NOMO-1 treated with dmso at 0.1 percent for 144 hours (cell line): Measurements from ENCODE around the gene COASY.

Source experiments
- DNase-seq: peaks from one replicate; lab custom pipeline; 2025; ENCODE audit not compliant: unreplicated experiment; lab: John Stamatoyannopoulos, UW

Gene COASY

DNA sequence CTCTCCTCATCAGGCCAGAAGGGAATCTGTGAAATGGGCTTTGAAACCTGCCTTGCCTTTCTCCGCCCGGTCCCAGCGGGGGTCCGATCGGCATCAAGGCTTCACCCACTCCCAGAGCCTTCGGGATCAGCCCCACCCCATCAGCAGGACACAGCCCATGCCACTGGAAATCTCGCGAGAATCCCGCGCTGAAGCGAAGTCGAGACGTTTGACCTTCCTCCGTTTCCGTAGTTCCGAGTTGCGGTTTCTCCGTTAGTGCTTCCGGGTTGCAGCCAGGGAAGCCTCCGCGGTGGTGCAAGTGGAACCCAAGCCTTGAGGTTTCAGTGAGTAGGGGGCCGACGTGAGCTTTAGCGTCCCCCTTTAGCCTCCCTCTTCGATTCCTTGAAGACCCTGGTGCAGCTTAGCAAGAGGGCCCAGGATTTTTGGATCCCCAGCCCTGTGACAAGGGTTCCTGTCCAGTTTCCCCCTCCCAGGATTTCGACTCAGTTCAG, at the start of gene COASY:
COASY (plus strand) TSS at position 252 of the 491 bp plus-strand sequence. CDS start 475 bp downstream, outside the sequence.
- peak; percentile 92 for DNase-seq

- no peak for DNase-seq
Observed at GRCh38 chr17:42512246-42512645, 49.7 kb upstream of the COASY start.

DNA sequence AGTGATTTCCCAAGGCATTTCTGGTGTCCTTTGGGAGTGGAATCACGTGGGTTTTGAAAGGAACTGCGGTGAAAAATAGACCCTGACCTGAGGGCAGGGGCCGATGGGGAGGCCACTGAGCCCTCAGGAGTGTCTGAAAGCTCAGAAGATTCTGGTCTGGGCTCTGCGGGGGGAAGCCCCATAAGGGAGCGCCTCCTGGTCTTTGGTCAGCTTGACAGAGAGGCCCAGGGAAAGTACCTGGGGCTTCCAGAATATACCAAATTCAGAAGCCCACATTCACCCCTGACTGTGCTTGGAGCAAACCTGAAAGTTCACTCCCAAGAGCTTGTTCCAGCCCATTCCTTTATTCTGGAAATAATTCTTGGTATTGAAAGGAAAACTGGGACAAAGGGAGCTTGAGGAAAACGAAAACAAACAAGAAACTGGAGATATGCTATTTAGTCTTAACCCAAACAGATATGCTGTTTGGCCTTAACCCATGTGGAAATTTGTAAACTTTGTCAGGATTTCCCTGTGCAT, 49.2 kb upstream of the COASY start:
- DNase-seq = no peak

GRCh38 chr17:42513686-42514085, 48.3 kb upstream of the COASY start:
- no peak for DNase-seq

DNA sequence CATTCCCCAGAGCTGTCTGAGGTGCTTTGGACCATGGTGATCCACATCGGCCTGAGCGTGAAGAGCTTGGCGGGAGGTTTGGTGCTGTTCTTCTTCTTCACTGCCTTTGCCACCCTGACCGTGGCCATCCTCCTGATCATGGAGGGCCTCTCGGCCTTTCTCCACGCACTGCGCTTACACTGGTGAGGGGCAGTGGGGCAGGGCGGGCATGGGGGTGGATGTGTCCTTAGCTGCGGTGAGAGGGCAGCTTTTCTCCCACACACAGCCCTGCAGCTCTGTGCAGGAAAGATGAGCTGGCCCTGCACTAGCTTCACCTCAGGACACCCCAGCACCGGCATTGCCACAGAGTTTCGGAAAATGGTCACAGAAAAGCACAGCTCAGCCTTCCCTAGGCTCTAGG, 47.7 kb upstream of the COASY start:
- DNase-seq = no peak

GRCh38 chr17:42514867-42515266, 47.1 kb upstream of the COASY start:
- DNase-seq = no peak

- peak; percentile 45 for DNase-seq
Observed at GRCh38 chr17:42517516-42517915, 44.4 kb upstream of the COASY start.

GRCh38 chr17:42518046-42518754, 43.7 kb upstream of the COASY start:
- peak; percentile 30 for DNase-seq

DNA sequence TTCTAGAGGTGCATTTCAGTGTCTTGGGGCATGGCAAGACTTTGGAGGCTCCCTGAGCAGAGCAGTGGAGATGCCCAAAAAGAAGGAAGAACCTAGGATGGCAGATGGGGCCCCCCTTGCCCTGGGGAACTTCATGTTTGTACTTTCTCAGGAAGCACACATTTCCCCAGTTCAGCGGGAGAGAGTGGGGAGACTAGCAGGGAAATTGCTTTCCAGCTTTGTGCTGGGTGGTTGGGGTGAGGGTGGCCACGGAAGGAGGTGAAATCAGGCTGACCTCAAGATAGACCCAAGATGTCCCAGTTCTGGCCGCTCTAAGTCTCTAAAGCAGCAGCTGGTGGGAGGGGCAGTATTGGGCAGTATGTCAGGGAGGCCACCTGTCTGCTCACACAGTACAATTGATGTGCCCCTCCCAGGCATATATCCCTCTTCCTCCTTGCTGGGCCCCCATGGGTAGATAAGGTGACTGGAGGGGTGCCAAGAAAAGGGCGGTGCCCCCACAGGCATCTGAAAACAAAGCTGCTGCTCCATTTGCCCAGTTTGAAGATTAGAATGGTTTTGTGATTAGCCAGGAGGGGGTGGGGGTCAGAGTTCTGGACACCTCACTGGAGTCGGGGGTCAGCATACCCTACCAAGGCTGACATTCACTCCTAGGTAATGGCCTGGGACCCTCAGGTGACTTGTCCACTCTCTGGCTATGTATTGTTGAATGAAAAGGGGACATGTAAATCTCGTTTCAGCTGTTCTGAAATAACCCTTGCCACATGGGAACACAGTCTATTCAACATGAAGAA, 43.0 kb upstream of the COASY start:
- no peak for DNase-seq

DNA sequence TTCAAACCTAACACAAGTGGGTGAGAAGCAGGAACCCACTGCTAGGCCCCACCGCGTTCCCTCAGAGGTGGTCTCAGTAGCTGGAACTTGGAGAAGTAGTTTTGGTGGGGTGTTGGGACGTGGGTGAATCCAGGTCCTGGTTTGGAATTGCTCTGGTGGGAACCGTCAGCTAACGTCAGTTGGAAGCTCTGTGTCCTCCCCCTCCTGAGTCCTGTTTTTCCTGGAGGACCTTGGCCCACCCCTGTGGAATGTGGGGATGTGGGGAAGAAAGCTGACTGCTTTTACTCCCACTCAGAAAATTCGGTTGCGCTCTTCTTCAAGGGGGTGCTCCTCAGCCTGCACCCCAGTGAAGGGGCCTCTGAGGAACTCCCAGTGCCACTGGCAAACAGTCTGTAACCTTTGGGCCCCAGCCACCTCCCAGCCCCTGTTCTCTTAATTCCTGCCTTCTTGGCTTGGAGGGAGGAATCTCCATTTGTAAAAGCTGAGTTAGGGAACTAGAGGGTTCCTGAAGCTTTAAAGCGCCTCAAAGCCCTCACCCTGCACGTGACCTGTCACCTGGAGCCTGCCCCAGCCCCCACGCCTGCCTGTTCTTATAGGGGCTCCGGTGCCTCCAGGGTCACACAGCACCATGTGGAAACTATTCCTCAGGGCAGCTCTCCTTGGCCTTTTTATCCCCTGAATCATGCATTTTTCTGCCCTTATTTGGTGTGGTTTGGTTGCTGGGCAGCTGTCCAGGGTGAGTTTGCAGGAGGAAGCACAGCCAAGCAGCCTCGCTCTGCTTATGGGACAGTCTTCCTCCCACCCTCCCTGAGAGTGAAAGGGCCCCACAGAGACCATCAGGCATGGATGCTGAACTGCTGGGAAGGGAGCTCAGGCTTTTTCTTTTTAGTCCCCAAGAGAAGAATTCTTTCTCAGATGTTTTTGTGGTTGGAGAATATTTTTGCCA, 42.1 kb upstream of the COASY start:
- DNase-seq = no peak

DNA sequence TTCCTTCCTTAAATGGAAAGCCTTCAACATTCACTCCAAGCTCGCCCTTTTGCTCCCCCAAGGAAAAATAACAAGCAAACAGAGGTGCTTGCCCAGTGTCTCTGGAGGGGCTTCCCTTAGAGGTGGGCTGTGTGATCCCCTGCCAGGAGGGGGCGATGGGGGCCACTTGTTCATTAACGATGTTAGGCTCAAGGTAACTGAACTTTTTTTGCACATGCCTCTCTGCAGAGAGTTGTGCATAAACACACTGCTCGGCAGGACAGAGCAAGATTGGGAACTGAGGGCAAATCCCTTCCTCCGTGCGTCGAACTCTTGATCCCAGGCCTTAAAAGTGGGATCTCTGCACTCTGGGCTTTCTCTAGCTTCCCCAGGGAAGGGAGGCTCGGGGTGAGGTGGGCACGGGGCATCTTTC, 41.4 kb upstream of the COASY start:
- no peak for DNase-seq

- no peak for DNase-seq
Observed at GRCh38 chr17:42521036-42521435, 40.9 kb upstream of the COASY start.

- DNase-seq = no peak
Observed at GRCh38 chr17:42521666-42522262, 40.2 kb upstream of the COASY start.

DNA sequence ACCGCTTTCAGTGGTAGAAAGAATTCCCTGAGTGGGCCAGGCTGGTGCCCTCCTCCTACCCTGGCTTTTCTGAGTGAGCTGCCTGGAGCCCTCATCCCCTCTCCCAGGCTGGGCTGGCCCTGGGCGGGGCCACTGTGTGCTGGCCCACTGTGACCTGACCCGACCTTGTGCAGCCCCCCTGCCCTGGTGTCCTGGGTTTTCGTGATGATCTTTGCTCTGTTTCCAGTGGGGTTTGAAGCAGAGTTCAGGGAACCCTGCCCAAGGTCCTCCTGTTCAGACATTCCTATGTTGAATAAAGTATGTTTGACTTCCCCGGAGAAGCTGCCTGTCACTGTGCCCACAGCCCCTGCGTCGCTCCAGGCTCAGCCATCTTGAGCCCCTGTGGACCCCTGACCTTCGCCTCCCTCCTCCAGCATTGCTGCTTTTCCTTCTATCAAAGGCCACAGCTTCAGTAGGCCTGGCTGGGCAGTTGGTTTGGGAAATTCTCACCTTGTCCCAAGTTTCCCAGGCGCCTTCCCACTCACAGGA, 39.6 kb upstream of the COASY start:
- DNase-seq = no peak

DNA sequence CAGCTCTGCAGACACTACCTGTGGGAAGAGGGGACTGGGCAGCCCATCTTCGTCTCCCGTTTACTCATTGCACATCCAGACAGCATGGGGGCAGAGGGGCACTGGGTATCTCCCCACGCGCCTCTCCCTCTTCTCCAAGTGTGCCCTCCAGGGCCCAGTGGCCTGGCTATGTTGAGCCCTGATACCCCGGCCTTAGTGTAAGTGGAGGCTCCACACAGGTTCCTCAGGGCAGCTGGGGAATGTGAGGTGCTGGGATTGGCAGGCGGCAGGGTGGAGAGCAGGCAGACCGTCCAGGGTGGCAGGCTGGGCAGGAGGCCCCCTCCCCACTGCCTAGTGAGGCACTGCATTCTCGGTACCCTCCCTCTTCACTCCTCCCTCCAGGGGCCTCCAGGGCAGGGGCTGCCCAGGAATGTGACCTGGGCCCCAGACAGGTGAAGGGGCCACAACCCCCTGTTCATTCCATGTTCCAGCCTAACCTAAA, 39.1 kb upstream of the COASY start:
- no peak for DNase-seq

DNA sequence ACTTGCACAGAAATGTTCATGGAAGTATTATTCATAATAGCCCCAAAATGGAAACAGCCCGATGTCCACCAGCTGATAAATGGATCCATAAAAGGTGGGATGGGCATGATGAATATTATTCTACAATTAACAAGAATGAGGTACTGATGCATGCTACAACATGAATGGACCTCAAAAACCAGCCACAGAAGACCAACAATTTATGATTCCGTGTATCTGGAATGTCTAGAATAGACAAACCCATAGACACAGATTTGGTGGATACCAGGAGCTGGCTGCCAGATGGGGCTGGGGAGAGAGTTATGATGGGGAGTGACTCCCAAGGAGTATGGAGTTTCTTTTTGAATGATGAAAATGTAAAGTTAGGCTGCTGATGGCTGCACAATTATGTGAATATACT, 36.7 kb upstream of the COASY start:
- no peak for DNase-seq

- DNase-seq = no peak
Observed at GRCh38 chr17:42526031-42526444, 35.9 kb upstream of the COASY start.

- DNase-seq = no peak
Observed at GRCh38 chr17:42527932-42528331, 34.0 kb upstream of the COASY start.

- no peak for DNase-seq
Observed at GRCh38 chr17:42529061-42529460, 32.9 kb upstream of the COASY start.

DNA sequence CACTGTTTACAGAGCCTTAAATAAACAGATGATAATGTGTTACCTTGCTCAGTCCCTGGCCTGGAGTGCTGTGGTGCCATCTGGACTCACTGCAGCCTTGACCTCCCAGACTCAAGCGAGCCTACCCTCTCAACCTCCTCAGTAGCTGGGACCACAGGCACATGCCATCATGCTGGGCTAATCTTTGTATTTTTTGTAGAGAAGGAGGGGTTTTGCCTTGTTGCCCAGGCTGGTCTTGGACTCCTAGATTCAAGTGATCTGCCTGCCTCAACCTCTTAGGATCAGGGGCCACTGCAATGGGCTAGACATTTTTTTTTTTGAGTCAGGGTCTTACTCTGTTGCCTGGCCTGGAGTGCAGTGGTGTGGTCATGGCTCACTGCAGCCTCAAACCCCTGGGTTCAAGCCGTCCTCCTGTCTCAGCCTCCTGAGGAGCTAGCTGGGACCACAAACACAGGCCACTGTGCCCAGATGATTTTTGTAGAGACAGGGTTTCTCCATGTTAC, 30.9 kb upstream of the COASY start:
- no peak for DNase-seq
